Subcutaneous adipose tissue (tissue), 4 donors: ENCODE data around the gene GNAO1. TPM values are rescaled to one million over a fixed set of nuclear protein-coding genes. Genes with fewer than 3 reads are reported as not detected.

Source experiments
- total RNA-seq, 4 donors: library from RNA; depleted of rRNA; stranded (reverse); fragments of >200 nt; gene quantifications; one replicate each; pipeline ENCODE4 v1.1.0, GENCODE V29; 2016
- TF ChIP-seq, protein P1 (sequence below): fragments of 450-650 bp; IDR thresholded peaks from one replicate; pipeline ENCODE4 v1.5.1; 2016; ENCODE audit warnings: low read depth, mild to moderate bottlenecking, control low read depth, antibody characterized with exemption, moderate library complexity

GNAO1 gene
- total RNA-seq, 4 donors from 2014 or later = 0.44 to 1.6 (median 0.63) TPM

GRCh38 chr16:56345406-56346050 is 154.2 kb downstream of the GNAO1 start:
- TF ChIP-seq, protein P1, sequence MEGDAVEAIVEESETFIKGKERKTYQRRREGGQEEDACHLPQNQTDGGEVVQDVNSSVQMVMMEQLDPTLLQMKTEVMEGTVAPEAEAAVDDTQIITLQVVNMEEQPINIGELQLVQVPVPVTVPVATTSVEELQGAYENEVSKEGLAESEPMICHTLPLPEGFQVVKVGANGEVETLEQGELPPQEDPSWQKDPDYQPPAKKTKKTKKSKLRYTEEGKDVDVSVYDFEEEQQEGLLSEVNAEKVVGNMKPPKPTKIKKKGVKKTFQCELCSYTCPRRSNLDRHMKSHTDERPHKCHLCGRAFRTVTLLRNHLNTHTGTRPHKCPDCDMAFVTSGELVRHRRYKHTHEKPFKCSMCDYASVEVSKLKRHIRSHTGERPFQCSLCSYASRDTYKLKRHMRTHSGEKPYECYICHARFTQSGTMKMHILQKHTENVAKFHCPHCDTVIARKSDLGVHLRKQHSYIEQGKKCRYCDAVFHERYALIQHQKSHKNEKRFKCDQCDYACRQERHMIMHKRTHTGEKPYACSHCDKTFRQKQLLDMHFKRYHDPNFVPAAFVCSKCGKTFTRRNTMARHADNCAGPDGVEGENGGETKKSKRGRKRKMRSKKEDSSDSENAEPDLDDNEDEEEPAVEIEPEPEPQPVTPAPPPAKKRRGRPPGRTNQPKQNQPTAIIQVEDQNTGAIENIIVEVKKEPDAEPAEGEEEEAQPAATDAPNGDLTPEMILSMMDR = no peak

DNA sequence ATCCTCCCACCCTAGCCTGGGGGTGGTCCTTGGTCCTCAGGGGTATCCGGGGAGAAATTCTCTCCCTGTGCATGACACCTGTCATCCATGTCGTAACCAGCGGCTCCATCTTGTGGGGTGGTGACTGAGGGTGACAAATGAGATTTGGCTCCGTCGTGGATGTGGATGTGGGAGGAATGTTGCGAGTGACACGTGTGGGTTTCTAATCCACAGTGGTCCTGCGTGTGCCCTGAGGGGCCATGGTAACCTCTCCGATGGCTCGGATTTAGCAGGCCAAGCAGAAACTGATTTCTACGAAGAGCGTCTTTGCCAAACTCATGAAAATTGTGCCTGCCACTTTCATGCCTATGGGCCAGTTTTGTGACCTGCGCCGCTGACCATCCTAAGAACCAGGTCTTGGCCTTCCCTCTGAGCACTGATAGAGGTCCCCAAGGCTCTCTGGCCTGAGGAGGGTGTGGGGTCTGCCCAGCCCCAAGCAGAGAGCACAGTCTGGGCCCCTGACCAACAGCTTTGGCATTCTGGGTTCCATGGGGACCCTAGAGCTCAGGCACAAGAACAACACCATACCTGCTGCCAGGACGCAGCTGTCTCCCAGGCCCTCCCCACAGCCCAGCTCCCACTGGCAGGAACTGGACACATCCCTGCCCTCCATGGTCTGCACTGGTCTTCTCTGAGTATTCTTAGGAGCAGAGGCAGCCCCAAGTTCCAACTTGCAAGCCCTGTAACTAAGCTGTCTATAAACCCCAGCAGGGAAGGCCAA is 155.0 kb downstream of the GNAO1 start:
- TF ChIP-seq, protein P1 = no peak

GRCh38 chr16:56347166-56347565 is 155.9 kb downstream of the GNAO1 start:
- TF ChIP-seq, protein P1 = no peak

DNA sequence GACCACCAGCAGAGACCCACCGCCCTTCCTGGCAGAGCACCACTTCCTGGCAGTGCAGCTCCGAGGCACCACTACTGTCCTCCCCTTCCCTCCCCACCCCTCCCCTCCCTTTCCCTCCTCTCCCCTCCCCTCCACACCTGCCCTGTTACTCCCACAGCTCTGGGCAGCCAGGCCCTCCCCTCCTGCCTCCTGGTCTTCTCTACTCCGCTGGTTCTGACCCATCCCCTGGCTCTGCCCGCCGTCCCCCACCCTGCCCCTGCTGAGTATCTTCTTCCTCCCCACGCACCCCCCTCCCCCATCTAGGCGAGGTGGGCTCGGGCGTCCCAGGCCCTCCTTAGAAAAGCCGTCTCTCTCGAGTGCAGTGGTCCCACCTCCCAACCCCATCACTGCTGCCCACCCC is 156.4 kb downstream of the GNAO1 start:
- TF ChIP-seq, protein P1 = no peak

DNA sequence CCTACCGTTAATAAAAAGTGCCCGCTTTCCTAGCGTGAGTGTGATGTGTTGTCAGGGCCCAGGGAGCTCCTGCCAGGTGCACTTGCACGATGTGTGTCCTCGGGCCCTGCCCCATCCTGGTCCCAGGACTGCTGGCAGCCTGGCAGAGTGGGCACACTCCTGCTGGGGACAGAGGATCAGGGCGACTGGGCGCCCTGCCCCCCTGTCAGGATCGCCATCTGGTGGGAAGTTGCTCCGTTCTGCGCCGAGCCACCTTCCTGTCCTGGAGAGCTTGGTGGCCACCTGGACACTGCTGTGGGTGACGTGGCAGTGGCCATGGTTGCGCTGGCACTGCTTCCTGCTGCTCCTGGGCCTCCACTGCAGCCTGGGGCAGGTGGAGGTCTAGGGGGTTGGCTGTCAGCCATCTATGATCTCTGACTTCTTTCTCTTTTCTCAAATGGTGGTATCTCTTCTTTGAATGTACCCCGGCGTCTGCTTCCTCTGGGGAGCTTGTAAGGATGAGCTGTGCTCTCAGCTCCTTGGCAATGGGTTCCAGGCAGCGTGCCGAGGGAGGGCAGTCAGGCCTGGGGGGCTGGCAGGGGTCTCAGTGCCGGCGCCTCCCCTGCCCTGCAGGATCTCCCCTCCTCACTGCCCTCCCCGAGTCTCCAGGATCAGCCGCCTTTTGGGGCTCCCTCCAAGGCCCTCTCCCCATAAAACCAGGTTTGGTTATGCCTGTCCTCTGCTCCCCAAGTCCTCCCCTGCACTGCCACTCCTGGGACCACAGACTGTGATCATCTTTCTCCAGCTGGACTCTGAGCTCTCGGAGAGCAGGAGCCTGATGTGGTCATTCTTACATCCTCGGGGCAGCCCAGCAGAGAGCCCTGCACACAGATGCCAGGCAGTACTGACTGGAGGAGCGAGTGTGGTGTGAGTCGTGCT is 157.1 kb downstream of the GNAO1 start:
- TF ChIP-seq, protein P1 = no peak

DNA sequence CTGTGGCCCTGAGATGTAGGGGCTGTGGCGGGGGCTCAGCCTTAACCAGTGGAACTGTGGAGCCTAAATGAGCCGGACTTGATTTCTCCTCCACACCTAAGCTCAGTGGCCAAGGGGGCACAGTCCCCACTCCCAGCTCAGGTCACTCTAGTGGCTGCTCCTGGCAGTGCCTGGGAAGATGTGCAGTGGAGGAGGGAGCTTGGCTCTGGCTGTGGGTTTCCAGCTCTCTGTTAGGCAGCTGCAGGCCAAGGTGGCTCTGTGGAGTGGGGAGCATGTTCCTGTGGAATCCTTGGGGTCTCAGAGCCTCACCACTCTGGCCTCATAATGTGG is 157.8 kb downstream of the GNAO1 start:
- TF ChIP-seq, protein P1 = no peak

DNA sequence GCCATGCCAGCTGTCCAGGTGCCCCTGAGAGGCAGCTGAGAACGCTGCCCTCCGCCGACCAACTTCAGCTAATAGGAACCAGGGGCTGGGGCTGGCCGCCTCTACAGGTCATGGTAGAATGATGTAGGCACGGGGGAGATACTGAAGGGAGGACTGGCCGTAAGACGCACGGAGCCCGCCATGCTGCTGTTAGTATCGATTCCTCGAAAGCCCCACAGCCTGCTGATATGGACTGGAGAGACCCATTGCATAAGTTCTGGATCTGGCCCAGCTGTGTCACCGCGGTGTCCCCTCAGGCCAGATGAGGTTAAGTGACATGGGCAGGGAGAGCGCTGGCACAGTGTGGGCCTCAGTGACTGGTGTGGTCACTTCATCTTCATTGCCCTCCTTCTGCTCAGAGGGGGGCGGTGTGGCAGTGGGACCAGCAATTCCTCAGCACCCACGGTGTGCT is 158.4 kb downstream of the GNAO1 start:
- TF ChIP-seq, protein P1 = no peak
